AG09309 (cell line): ENCODE measurements around the gene PRLH.

Source experiments
- DNase-seq: peaks from one replicate; pipeline ENCODE4 v3.0.0-alpha.2; 2010; ENCODE audit warnings: low read depth
- H3K4me3 ChIP-seq: 2 replicates; pipeline ENCODE4 v1.5.1; 2011; ENCODE audit warnings: mild to moderate bottlenecking, low read depth, low read length, moderate library complexity; ENCODE audit not compliant: control insufficient read depth
- TF ChIP-seq, protein P1 (sequence below): IDR thresholded peaks from 2 replicates; pipeline ENCODE4 v1.5.1; 2011; ENCODE audit warnings: mild to moderate bottlenecking, low read depth, low read length, inconsistent platforms; ENCODE audit not compliant: insufficient read depth, control insufficient read depth; ENCODE audit errors: missing control alignments

PRLH gene

DNA sequence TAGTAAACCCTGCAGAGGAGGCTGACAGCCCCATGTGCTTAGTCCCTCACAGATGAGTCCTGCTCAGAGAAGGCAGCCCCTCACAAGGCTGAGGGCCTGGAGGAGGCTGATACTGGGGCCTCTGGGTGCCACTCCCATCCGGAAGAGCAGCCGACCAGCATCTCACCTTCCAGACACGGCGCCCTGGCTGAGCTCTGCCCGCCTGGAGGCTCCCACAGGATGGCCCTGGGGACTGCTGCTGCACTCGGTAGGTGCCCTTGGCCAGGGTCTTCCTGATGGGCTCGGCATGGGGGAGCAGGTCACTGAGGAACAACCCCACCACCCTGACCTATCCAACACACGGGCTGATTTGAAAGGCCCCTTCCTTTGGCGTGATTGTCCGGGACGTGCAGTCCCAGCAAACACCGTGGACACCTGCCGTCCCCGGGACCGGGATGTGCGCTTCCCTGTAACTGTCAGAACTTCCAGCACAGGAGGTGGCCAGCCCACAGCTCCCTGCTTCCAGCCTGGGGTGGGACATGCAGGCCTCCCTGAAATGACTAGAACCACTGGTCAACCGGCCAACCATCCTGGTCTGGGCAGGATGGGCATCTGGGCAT, 40.7 kb upstream of the PRLH start:
- DNase-seq, result no peak
- no peak overlapping the region for H3K4me3 ChIP-seq
- TF ChIP-seq, protein P1, sequence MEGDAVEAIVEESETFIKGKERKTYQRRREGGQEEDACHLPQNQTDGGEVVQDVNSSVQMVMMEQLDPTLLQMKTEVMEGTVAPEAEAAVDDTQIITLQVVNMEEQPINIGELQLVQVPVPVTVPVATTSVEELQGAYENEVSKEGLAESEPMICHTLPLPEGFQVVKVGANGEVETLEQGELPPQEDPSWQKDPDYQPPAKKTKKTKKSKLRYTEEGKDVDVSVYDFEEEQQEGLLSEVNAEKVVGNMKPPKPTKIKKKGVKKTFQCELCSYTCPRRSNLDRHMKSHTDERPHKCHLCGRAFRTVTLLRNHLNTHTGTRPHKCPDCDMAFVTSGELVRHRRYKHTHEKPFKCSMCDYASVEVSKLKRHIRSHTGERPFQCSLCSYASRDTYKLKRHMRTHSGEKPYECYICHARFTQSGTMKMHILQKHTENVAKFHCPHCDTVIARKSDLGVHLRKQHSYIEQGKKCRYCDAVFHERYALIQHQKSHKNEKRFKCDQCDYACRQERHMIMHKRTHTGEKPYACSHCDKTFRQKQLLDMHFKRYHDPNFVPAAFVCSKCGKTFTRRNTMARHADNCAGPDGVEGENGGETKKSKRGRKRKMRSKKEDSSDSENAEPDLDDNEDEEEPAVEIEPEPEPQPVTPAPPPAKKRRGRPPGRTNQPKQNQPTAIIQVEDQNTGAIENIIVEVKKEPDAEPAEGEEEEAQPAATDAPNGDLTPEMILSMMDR, result no peak

- no peak for DNase-seq
- H3K4me3 ChIP-seq, result no peak overlapping the region
- TF ChIP-seq, protein P1, result no peak
Observed at GRCh38 chr2:237527233-237527632, 39.1 kb upstream of the PRLH start.

DNA sequence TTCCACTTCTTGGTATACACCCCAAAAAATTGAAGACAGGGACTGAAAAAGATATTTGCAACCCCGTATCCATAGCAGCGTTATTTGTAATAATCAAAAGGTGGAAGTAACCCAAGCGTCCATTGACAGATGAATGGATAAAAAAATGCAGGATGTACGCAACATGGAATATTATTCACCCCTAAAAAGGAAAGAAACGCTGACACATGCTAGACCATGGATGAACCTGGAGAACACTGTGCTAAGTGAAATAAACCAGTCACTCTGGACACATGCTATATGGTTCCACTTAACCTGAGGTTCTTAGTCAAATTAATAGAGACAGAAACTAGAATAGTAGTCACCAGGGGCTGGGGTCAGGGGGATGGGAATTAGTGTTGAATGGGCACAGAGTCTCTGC, 38.6 kb upstream of the PRLH start:
- DNase-seq, result no peak
- TF ChIP-seq, protein P1, result no peak
- no peak overlapping the region for H3K4me3 ChIP-seq

- no peak overlapping the region for H3K4me3 ChIP-seq
- no peak for DNase-seq
- TF ChIP-seq, protein P1, result no peak
Observed at GRCh38 chr2:237529452-237530402, 36.6 kb upstream of the PRLH start.

GRCh38 chr2:237530472-237531433, 35.6 kb upstream of the PRLH start:
- no peak overlapping the region for H3K4me3 ChIP-seq
- DNase-seq, result no peak
- TF ChIP-seq, protein P1, result no peak

DNA sequence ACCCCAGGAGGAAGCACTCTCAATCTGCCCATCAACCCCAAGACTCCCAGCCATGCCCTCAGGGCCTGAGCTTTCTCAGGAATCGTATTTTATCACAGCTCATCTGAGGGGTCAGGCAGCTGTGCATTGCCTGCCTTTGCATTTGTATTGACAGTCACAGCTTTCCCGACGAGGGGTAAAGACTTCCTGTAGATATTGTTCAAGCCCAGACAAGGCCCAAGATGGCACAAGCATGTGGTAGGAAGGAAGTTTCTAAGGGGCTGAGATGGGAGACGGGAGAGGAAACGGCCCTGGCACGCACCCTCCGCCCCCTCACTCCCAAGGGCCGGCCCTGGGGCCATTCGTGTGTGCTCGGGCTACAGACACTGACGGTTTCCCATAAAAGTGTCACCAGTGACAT, 34.2 kb upstream of the PRLH start:
- DNase-seq, result no peak
- TF ChIP-seq, protein P1, result no peak
- H3K4me3 ChIP-seq, result no peak overlapping the region
